Forelimb muscle (tissue), 1 donor: Measurements from ENCODE around the gene PLD1. TPM values are rescaled to one million over a fixed set of nuclear protein-coding genes. Genes with fewer than 3 reads are reported as not detected.

Experiments used
- DNase-seq: peaks from one replicate; pipeline ENCODE4 v3.0.0-alpha.2; 2013; ENCODE audit warnings: low read depth
- polyA plus RNA-seq: library from polyadenylated mRNA; unstranded; fragments of 120-200 nt; gene quantifications from one replicate; pipeline ENCODE4 v1.2.1, GENCODE V29; 2013; ENCODE audit not compliant: insufficient read length

The PLD1 gene
- polyA plus RNA-seq, 1 donor, result 11.3 TPM

GRCh38 chr3:171837698-171838097, 27.4 kb upstream of the PLD1 start:
- no peak for DNase-seq

GRCh38 chr3:171836855-171837254, 26.6 kb upstream of the PLD1 start:
- no peak for DNase-seq

GRCh38 chr3:171835613-171836012, 25.3 kb upstream of the PLD1 start:
- DNase-seq, result no peak

GRCh38 chr3:171835116-171835515, 24.8 kb upstream of the PLD1 start:
- DNase-seq, result no peak

GRCh38 chr3:171834461-171834801, 24.1 kb upstream of the PLD1 start:
- no peak for DNase-seq

GRCh38 chr3:171833789-171834460, 23.6 kb upstream of the PLD1 start:
- DNase-seq, result no peak

GRCh38 chr3:171832989-171833388, 22.7 kb upstream of the PLD1 start:
- DNase-seq, result no peak

GRCh38 chr3:171831936-171832335, 21.7 kb upstream of the PLD1 start:
- DNase-seq, result no peak

- DNase-seq, result no peak
Observed at GRCh38 chr3:171830518-171830875, 20.2 kb upstream of the PLD1 start.

GRCh38 chr3:171829841-171830517, 19.7 kb upstream of the PLD1 start:
- DNase-seq, result no peak

GRCh38 chr3:171828902-171829770, 18.9 kb upstream of the PLD1 start:
- no peak for DNase-seq

- DNase-seq, result no peak
Observed at GRCh38 chr3:171827836-171828458, 17.7 kb upstream of the PLD1 start.

GRCh38 chr3:171827385-171827784, 17.1 kb upstream of the PLD1 start:
- no peak for DNase-seq

GRCh38 chr3:171825222-171825828, 15.0 kb upstream of the PLD1 start:
- no peak for DNase-seq

GRCh38 chr3:171824824-171825221, 14.5 kb upstream of the PLD1 start:
- DNase-seq, result no peak

- DNase-seq, result no peak
Observed at GRCh38 chr3:171824116-171824515, 13.8 kb upstream of the PLD1 start.

- no peak for DNase-seq
Observed at GRCh38 chr3:171822431-171823106, 12.3 kb upstream of the PLD1 start.

GRCh38 chr3:171821778-171822358, 11.6 kb upstream of the PLD1 start:
- no peak for DNase-seq

- no peak for DNase-seq
Observed at GRCh38 chr3:171821044-171821443, 10.8 kb upstream of the PLD1 start.

GRCh38 chr3:171817074-171817800, 7.0 kb upstream of the PLD1 start:
- DNase-seq, result no peak
